Activated CD8-positive, alpha-beta T cell treated with anti-CD3 and anti-CD28 coated beads, Interleukin-2, amount 10 ng/mL, durations not matched to agents 7 days and 5 days (primary cell): ENCODE data around the gene POLR3F. TPM values are rescaled to one million over a fixed set of nuclear protein-coding genes. Genes with fewer than 3 reads are reported as not detected.
A peak's percentile ranks its signal among the peaks of the same experiment; 100 is the strongest.

Source experiments
- ATAC-seq: fragments of 150-1000 bp; cut with Tn5 transposase; one replicate; pipeline ENCODE4 v1.10.0; 2021; ENCODE audit warnings: moderate library complexity
- CTCF ChIA-PET: fragments of 350-600 bp; sonication (Branson Sonifier 250); formaldehyde crosslinking; loops from one replicate; lab custom pipeline; 2021; ENCODE audit warnings: antibody characterized with exemption; lab: Charles Lee
- POLR2A ChIA-PET: fragments of 350-600 bp; sonication (Branson Sonifier 250); formaldehyde crosslinking; loops from one replicate; lab custom pipeline; 2021; ENCODE audit warnings: antibody characterized with exemption; lab: Charles Lee
- DNase-seq: peaks from one replicate; pipeline ENCODE4 v3.0.0-alpha.2; 2020
- H3K27ac Mint-ChIP-seq: one replicate; pipeline ENCODE4 v1.8.0; 2021; ENCODE audit warnings: mild to moderate bottlenecking, mixed read lengths
- H3K27me3 Mint-ChIP-seq: one replicate; pipeline ENCODE4 v1.8.0; 2021; ENCODE audit warnings: low read depth, mixed read lengths
- H3K36me3 Mint-ChIP-seq: one replicate; pipeline ENCODE4 v1.8.0; 2021; ENCODE audit warnings: low read depth, mixed read lengths
- H3K4me1 Mint-ChIP-seq: one replicate; pipeline ENCODE4 v1.8.0; 2021; ENCODE audit warnings: low read depth, mixed read lengths
- H3K4me3 Mint-ChIP-seq: one replicate; pipeline ENCODE4 v1.8.0; 2021; ENCODE audit warnings: mild to moderate bottlenecking, mixed read lengths
- H3K9me3 Mint-ChIP-seq: one replicate; pipeline ENCODE4 v1.8.0; 2022; ENCODE audit warnings: mixed read lengths; ENCODE audit not compliant: insufficient read depth
- total RNA-seq, 2 experiments: library from RNA; stranded (reverse); gene quantifications; one replicate each; pipeline ENCODE4 v1.2.3, GENCODE V29; 2021

The POLR3F gene, protein sequence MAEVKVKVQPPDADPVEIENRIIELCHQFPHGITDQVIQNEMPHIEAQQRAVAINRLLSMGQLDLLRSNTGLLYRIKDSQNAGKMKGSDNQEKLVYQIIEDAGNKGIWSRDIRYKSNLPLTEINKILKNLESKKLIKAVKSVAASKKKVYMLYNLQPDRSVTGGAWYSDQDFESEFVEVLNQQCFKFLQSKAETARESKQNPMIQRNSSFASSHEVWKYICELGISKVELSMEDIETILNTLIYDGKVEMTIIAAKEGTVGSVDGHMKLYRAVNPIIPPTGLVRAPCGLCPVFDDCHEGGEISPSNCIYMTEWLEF
- total RNA-seq = 1 to 10 TPM; 8.3 to 8.4 TPM

GRCh38 chr20:18466894-18467730, at the start of gene POLR3F, which contains the start of gene DZANK1:
POLR3F (plus strand) TSS chr20:18467390; CDS start chr20:18467507, 117 bp downstream.
DZANK1 (minus strand) TSS chr20:18467030; CDS start chr20:18465358, 1,672 bp downstream.
- Mint-ChIP-seq H3K27me3 (no peaks in the 10 kb centered on the region), H3K9me3 (no peaks in the 10 kb centered on the region), H3K36me3 (peaks cover 5% of the 10 kb centered on the region), H3K27ac (peak within 1 kb of the TSS; percentile 89), H3K4me1 (peaks cover 27% of the 10 kb centered on the region), H3K4me3 (peak within 1 kb of the TSS; percentile 96)
- ATAC-seq = peak; percentile 98
- POLR2A ChIA-PET = interaction anchor here (0.9 to 3.3 kb wide), 5 partner anchors 12 to 180 kb away, joined by 3 to 45 read pairs (median 4); partner anchors contain the start of genes RBBP9 and SEC23B
- CTCF ChIA-PET = interaction anchor here (0.9 to 1.9 kb wide), 6 partner anchors 10 to 40 kb away, joined by 3 to 9 read pairs (median 4); partner anchors contain the start of genes RBBP9 and SEC23B
- peak; percentile 94 for DNase-seq

- H3K9me3 Mint-ChIP-seq = no peaks in the 10 kb centered on the region
- ATAC-seq = no peak
- H3K27me3 Mint-ChIP-seq = no peaks in the 10 kb centered on the region
- ChIA-PET POLR2A (no interaction called here), CTCF (interaction anchor here (1.4 kb wide), 1 partner anchor 9 kb away, joined by 3 read pairs; no protein-coding TSS in a partner anchor)
- no peak overlapping the region for H3K27ac Mint-ChIP-seq
- no peak overlapping the region for H3K4me3 Mint-ChIP-seq
- H3K36me3 Mint-ChIP-seq = no peaks in the 10 kb centered on the region
- H3K4me1 Mint-ChIP-seq = no peaks in the 10 kb centered on the region
- no peak for DNase-seq
These were observed 45.6 kb upstream of the POLR3F start for GRCh38 chr20:18421608-18422007.

GRCh38 chr20:18427214-18427613, 40.0 kb upstream of the POLR3F start:
- Mint-ChIP-seq H3K4me3 (no peak overlapping the region), H3K36me3 (no peaks in the 10 kb centered on the region), H3K27me3 (no peaks in the 10 kb centered on the region), H3K4me1 (no peaks in the 10 kb centered on the region), H3K9me3 (no peaks in the 10 kb centered on the region), H3K27ac (no peak overlapping the region)
- ATAC-seq = no peak
- no peak for DNase-seq
- ChIA-PET POLR2A (no interaction called here), CTCF (no interaction called here)

GRCh38 chr20:18428490-18429173, 38.6 kb upstream of the POLR3F start:
- no peak overlapping the region for H3K27ac Mint-ChIP-seq
- ATAC-seq = no peak
- no peaks in the 10 kb centered on the region for H3K36me3 Mint-ChIP-seq
- H3K27me3 Mint-ChIP-seq = no peaks in the 10 kb centered on the region
- ChIA-PET CTCF (interaction anchor here (0.5 kb wide), 1 partner anchor 11 kb away, joined by 3 read pairs; no protein-coding TSS in a partner anchor), POLR2A (no interaction called here)
- no peak for DNase-seq
- H3K9me3 Mint-ChIP-seq = no peaks in the 10 kb centered on the region
- H3K4me3 Mint-ChIP-seq = no peak overlapping the region
- H3K4me1 Mint-ChIP-seq = no peaks in the 10 kb centered on the region

- Mint-ChIP-seq H3K4me3 (no peak overlapping the region), H3K4me1 (no peaks in the 10 kb centered on the region), H3K27ac (no peak overlapping the region), H3K9me3 (no peaks in the 10 kb centered on the region), H3K27me3 (no peaks in the 10 kb centered on the region), H3K36me3 (no peaks in the 10 kb centered on the region)
- CTCF ChIA-PET = no interaction called here
- DNase-seq (no peak), ATAC-seq (no peak)
- POLR2A ChIA-PET = no interaction called here
These were observed 36.9 kb upstream of the POLR3F start for GRCh38 chr20:18430172-18430826.

GRCh38 chr20:18431206-18431605, 36.0 kb upstream of the POLR3F start:
- H3K36me3 Mint-ChIP-seq = no peaks in the 10 kb centered on the region
- CTCF ChIA-PET = no interaction called here
- H3K27ac Mint-ChIP-seq = no peak overlapping the region

DNA sequence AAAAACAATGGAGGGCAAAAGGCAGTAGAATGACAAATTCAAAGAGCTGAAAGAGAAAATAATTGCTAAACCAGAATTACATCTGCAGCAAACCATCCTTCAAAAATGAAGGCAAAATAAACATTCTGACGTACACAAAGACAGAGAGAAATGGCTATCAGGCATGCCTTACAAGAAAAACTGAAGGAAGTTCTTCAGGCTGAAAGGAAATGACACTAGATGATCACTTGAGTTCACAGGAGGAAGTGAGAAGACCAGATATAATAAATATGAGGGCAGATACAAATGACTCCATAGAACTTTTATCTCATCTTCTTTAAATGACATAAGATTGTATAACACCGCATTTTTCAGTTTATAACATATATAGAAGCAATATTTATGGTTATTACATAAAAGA, 30.3 kb upstream of the POLR3F start:
- Mint-ChIP-seq H3K4me1 (peaks cover 7% of the 10 kb centered on the region), H3K36me3 (no peaks in the 10 kb centered on the region), H3K9me3 (no peaks in the 10 kb centered on the region), H3K27me3 (no peaks in the 10 kb centered on the region), H3K4me3 (no peak overlapping the region), H3K27ac (no peak overlapping the region)
- ATAC-seq = no peak
- CTCF ChIA-PET = interaction anchor here (0.7 to 1.3 kb wide), 2 partner anchors 30 to 147 kb away, joined by 3 to 5 read pairs; partner anchors contain the start of genes DZANK1 and POLR3F
- POLR2A ChIA-PET = no interaction called here
- no peak for DNase-seq

More at GRCh38 chr20:18431206-18431605, 36.0 kb upstream of the POLR3F start:
- no peaks in the 10 kb centered on the region for H3K4me1 Mint-ChIP-seq
- DNase-seq = no peak
- ATAC-seq = no peak
- no peaks in the 10 kb centered on the region for H3K27me3 Mint-ChIP-seq
- POLR2A ChIA-PET = no interaction called here
- H3K4me3 Mint-ChIP-seq = no peak overlapping the region
- no peaks in the 10 kb centered on the region for H3K9me3 Mint-ChIP-seq

GRCh38 chr20:18440403-18440802, 26.8 kb upstream of the POLR3F start:
- Mint-ChIP-seq H3K9me3 (no peaks in the 10 kb centered on the region), H3K36me3 (no peaks in the 10 kb centered on the region), H3K27me3 (no peaks in the 10 kb centered on the region), H3K4me3 (no peak overlapping the region), H3K4me1 (peaks cover 7% of the 10 kb centered on the region), H3K27ac (no peak overlapping the region)
- POLR2A ChIA-PET = no interaction called here
- CTCF ChIA-PET = no interaction called here
- DNase-seq = no peak
- no peak for ATAC-seq

GRCh38 chr20:18443886-18444285, 23.3 kb upstream of the POLR3F start:
- no peaks in the 10 kb centered on the region for H3K4me1 Mint-ChIP-seq
- H3K27me3 Mint-ChIP-seq = no peaks in the 10 kb centered on the region
- no peak overlapping the region for H3K27ac Mint-ChIP-seq
- H3K4me3 Mint-ChIP-seq = no peak overlapping the region
- no peak for ATAC-seq
- no peak for DNase-seq
- CTCF ChIA-PET = no interaction called here
- no peaks in the 10 kb centered on the region for H3K9me3 Mint-ChIP-seq
- no peaks in the 10 kb centered on the region for H3K36me3 Mint-ChIP-seq
- POLR2A ChIA-PET = no interaction called here

DNA sequence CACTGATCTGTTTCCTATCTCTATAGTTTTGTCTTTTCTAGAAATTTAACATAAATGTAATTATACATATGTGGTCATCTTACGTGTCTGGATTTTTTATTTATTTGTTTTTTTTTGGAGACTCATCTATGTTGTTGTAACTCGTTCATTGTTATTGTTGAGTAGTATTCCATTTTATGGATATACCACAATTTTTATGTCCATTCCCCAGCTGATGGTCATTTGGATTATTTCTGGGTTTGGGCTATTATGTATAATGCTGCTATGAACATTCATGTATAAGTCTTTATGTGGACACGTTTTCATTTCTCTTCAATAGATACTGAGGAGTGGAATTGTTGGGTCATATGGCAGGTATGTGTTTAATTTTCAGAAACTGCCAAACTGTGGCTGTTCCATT, 10.6 kb upstream of the POLR3F start:
- Mint-ChIP-seq H3K27ac (no peak overlapping the region), H3K27me3 (peaks cover 2% of the 10 kb centered on the region), H3K36me3 (no peaks in the 10 kb centered on the region), H3K9me3 (no peaks in the 10 kb centered on the region), H3K4me3 (no peak overlapping the region), H3K4me1 (no peaks in the 10 kb centered on the region)
- DNase-seq (no peak), ATAC-seq (no peak)
- ChIA-PET CTCF (no interaction called here), POLR2A (interaction anchor here (0.6 kb wide), 1 partner anchor 110 kb away, joined by 3 read pairs; no protein-coding TSS in a partner anchor)
